Stimulated activated CD4-positive, alpha-beta T cell treated with anti-CD3 and anti-CD28 coated beads, Interleukin-2, amount 100 ng/mL, for 24 hours (primary cell): Measurements from ENCODE around the gene DENND1B.

Experiments
- DNase-seq, 2 donors: peaks; one replicate each; pipeline ENCODE4 v3.0.0-alpha.2; 2020

Gene DENND1B, protein sequence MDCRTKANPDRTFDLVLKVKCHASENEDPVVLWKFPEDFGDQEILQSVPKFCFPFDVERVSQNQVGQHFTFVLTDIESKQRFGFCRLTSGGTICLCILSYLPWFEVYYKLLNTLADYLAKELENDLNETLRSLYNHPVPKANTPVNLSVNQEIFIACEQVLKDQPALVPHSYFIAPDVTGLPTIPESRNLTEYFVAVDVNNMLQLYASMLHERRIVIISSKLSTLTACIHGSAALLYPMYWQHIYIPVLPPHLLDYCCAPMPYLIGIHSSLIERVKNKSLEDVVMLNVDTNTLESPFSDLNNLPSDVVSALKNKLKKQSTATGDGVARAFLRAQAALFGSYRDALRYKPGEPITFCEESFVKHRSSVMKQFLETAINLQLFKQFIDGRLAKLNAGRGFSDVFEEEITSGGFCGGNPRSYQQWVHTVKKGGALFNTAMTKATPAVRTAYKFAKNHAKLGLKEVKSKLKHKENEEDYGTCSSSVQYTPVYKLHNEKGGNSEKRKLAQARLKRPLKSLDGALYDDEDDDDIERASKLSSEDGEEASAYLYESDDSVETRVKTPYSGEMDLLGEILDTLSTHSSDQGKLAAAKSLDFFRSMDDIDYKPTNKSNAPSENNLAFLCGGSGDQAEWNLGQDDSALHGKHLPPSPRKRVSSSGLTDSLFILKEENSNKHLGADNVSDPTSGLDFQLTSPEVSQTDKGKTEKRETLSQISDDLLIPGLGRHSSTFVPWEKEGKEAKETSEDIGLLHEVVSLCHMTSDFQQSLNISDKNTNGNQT

DNA sequence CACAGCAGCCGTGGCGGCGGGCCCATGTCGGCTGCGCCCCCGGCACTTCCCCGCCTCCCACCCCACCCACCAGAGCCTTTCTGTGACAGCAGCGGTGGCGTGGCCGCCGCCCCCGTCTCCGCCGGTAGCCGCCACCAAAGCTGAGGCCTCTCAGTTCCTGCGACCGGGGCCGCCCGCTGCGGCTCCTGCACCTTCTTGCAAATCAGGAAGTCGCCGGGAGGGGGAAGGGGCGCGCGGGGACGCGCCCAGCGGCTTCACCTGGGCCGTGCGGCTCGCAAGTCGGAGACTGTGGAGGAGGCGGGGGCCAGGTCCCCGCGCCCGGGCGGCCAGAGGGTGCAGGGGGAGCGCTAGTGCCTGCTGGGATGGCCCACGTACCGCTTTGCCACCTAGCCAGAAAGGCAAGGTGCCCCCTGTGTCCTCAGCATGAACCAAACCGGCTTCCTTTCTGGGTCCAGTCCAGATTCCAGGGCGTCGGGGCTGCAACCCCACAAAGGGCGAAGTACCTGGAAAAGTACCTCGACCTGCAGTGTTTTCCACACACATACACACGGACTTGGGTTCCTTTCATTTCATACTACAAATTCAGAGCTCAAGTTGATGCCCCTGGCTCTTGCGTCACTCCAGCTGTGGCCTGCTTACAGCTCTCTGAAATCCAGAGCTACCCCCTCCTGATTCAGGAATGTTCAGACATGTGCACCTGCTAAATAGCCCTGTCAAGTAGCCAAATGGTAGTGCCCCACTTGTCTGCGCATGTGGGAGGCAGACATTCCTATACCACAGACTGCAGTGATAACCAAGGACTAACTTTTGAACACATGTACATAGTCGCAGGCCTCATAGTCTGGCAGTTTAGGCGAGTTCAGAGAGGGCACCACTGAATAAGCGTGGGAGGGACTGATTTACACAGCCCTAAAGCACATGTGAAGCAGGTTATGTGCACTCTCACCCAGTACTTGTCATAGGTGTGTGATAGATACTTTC lies at the start of gene DENND1B:
Gene DENND1B, minus strand, starts transcription at position 199 of the 981 bp plus-strand sequence. CDS start 325 bp downstream, outside the sequence.
- DNase-seq, result peak; percentile 77 to 83

DNA sequence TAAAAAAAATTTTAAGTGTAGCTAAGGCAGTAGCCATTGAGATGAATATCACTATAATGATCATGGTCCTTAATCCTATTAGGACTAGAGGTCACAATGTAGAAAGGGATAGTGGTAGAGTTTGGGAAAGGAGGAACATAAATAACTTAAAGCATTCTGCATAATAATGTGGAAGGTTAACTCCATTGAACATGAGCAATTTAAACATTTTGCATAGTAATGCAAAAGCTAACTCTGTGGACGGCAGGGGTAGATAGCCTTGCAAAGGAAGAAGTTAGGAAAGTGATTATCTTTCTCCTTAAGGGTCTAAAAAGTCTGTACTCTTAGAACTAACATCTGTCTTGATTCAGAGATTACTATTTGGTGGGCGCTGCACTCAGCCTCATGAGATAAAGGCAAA lies 39.0 kb upstream of the DENND1B start:
- no peak for DNase-seq

DNA sequence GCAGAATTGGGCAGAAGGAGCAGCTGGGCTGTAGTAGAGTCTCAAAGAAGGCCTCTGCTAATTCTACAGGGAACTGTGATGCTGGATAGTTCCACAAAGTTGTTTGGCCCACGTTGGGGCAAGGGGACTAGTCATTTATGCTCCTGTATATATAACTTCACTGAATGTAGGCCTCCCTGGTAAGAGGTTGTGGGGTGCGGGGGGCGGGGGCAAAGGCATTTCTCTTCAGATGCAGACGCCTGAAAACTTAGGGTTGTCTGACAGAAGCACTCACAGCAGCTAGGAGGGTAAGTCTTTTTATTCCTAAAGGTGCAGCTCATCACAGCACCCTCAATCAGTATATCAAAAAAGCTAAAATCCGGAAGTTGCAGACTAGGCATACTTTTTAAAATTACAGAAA lies 38.5 kb upstream of the DENND1B start:
- no peak for DNase-seq

DNA sequence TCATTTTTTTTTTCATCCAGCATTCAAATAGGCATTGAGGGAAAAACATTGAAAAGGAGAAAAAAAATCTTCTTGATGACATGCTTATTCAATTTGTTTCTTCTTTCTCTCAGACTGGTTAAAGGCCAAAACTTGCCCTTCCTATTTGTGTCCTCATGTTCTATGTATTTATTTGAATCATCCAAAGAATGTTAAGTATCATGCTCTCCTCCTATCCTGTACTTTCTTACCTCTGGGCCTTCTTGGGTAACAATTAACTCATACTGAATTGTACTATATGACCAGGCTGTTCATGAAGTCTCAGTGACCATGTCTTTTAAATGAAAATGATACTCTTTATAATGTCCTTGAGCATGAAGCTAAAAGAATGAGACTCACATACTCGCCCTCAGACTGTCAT lies 36.5 kb upstream of the DENND1B start:
- no peak for DNase-seq

DNA sequence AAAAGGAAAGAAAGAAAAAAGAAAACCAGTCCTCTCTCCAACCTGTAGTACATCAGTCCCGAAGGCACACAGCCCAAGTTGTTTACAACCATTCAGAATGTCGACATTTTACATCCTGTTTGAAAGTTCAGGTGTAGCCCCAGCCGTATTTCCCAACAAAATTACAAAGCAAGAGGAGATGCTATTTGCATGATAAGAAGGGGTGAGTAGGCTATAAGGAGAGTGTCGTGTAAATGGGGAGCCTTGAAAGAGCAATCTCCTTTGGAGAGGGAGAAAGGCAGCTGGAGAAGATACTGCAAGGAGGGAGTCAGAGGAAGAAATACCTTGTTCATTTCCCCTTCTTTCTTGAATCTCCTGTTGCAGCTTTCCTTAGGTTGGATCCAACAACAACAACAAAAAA lies 35.5 kb upstream of the DENND1B start:
- DNase-seq, result no peak

DNA sequence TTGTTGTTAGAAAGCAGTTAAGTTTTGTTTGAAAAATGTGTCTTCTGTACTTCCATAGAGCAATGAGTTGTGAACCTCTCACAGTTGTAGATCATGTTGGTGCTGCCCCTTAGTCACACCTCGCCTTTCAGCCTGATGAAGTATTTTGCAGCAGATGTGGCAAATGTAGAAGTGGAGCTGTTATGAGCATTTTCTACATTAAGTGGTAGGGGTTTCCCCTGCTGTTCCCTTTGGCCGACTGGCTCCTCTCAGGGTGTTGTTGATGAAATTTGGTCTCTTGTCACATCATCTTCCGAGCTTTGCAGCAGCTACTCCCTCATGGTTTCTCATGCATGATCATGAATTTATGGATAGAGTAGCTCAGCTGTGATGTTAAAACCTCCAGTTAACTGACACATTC lies 33.6 kb upstream of the DENND1B start:
- no peak for DNase-seq

DNA sequence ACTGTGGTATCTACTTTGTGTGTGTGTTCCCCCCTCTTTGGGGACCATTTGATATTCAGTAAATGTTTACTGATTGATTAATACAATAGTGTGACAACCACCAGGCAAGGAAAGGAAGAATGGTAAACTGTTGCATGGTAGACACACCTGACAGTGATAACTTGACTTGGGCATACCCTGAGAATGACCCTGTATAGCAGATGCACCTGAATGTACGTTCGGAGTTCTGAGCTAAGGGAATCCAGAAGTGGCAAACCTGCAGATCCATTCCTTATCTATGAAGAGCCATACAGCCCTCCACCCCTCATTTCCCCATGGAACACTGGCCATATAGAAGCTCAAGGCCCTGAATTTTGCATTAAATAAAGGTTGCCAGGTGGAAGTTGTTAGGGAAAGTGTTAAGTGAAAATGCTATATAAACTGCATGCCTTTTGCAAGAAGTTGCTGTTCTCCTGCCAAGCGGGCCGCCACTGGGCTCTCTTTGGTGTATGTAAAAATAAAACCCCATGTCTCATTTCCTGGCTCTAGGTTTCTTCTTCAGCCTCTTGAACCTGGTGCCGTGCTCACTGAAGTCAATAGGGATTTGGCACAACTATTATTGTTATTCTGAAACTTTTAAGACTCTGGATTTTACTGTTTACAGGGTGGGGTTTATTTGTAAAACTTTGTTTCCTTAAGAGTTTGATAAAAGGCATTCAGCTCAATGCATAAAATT lies 32.6 kb upstream of the DENND1B start:
- DNase-seq, result no peak

DNA sequence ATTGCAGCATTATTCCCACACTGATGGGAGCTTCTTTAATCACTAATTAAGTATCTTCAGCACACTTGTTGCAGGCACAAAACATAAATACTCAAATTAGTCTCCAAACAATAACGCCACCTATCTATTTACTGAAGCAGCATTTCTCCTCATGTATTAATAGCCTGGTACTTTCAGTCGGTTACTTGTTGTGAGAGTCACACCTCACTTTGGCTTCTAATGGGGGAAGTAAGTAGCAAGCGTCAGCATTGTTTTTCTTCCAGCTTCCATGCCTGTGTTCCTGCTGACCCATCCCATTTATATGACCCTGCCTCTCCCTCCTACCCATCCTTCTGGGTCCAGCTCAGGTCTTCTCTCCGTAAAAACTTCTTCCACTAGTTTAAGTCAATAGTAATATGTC lies 31.9 kb upstream of the DENND1B start:
- DNase-seq, result no peak

DNA sequence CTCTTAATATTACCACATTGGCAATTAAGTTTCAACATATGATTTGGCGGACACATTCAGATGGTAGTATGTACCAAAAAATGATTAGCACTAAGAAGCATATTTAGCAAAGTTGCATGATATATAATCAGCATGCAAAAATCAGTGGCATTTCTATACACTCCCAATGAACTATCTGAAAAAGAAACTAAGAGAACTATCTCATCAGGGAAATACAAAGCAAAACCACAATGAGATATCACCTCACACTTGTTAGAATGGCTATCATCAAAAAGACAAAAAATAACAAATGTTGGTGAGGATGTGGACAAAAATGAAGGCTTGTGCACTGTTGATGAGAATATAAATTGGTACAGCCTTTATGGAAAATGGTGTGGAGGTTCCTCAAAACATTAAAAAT lies 31.4 kb upstream of the DENND1B start:
- DNase-seq, result no peak

DNA sequence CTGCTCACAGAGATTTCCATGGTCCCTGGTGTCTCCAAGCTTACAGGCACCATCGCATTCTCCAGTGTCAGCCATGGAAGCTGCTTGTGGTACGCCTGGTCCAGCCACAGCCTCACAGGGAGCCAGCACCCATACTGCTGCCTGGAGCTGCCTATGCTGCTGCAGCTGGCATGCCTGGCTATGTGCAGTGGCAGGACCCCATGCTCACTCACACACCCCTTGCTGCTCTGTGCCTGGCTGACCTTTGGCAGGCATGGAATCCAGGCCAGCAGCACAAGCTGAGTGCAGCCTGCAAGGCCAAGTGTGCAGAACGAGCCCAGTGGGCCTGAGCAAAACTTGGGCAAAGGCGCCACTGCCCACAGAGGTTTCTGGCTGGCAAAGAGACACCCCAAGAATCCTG lies 26.4 kb upstream of the DENND1B start:
- DNase-seq, result no peak

DNA sequence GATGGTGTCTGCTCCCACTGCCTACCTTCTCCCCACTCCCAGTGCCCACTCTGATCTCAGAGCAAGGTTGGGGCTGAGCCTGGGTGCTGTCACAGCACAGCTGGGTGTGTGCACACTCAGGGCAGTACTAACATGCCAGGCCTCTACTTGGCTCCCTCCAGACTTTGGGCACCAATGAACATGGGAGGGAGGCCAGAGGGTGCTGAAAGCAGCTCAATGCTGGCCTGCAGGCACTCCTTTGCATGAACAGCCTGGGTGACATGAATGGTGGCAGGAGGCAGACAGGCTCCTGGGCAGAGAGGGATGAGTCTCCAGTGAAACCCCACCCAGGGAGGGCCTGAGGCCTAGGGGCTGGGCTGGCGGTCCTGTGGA lies 25.8 kb upstream of the DENND1B start:
- DNase-seq, result no peak

DNA sequence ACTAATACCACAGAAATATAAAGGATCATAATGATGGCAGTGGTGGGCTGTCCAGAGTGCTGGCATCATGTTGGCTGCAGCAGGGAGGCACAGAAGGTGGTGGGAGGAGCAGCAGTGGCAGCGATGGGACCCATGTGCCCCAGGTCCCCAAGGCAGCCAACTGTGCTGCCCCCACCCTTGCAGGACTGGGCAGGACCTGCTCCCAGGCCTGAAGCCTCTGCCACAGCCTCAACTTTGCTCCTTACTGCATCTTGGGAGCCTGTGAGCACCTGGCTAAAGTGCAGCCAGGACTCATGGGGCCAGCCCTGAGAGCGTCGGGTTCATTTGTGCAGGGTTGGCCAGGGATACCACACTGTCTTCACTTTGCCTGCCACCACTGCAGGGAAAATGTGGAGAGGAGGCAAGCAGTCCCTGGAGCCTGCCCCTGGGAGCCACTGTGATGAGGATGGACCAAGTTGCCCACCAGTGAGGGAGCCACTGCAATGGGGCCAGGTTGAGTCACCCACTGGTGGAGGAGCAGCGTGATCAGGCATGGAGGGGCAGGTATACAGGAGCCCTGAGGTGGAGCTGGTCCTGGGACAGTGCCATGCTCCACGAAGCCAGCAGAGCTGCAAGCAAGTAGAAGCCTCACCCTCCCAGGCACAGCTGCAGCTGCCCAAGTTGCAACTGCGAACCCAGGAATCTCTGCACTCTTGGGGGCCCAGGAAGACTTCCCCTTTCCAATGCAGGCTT lies 25.3 kb upstream of the DENND1B start:
- no peak for DNase-seq

DNA sequence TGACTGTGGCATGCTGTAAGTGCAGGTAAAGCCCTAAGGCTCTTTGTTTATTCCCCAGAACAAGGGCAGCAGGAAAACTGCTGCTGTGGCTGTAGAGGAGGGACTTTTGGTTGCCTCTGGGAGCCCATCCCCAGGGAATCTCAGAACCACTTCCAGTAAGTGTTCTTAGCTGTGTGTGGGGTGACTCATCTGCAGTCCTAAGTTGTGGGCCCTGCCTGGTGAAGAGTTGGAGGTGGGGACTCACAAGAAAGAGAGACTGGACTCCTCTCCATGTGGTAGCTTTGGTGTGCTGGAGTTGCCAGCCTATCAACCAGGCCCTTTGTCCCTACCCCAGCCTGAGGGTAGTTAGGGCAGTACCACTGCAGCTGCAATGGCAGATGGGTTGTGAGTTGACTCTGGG lies 24.0 kb upstream of the DENND1B start:
- DNase-seq, result no peak

DNA sequence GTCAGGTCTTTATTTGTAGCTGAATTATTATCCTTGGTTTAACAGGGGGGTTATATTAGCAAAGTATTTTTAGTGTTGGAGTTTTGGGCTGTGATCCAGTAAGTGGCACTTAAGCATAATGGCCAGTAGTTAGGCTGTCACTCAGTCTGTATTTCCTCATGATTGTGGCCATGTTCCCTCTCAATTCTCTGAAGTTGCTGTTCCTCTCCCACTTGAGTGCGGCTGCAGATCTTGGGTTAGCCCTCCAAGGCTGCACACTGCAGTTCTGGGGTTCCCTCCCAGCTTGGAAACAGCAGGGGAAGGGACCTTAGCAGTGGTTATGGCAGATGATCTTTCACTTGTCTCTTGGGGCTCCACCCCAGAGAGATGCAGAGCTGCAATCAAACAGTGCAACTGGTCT lies 23.2 kb upstream of the DENND1B start:
- DNase-seq, result no peak

DNA sequence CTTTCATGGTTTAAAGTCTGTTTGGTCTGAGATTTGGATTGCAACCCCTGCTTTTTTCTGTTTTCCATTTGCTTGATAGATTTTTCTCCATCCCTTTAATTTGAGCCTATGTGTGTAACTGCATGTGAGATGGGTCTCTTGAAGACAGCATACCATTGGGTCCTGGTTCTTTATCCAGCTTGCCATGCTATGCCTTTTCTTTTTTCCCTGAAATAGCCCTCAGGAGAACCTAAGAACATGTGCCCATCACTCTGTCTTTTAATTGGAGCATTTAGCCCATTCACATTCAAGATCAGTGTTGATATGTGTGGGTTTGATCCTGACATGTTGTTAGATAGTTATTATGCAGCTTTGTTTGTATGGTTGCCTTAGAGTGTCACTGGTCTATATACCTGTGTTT lies 21.7 kb upstream of the DENND1B start:
- DNase-seq, result no peak

DNA sequence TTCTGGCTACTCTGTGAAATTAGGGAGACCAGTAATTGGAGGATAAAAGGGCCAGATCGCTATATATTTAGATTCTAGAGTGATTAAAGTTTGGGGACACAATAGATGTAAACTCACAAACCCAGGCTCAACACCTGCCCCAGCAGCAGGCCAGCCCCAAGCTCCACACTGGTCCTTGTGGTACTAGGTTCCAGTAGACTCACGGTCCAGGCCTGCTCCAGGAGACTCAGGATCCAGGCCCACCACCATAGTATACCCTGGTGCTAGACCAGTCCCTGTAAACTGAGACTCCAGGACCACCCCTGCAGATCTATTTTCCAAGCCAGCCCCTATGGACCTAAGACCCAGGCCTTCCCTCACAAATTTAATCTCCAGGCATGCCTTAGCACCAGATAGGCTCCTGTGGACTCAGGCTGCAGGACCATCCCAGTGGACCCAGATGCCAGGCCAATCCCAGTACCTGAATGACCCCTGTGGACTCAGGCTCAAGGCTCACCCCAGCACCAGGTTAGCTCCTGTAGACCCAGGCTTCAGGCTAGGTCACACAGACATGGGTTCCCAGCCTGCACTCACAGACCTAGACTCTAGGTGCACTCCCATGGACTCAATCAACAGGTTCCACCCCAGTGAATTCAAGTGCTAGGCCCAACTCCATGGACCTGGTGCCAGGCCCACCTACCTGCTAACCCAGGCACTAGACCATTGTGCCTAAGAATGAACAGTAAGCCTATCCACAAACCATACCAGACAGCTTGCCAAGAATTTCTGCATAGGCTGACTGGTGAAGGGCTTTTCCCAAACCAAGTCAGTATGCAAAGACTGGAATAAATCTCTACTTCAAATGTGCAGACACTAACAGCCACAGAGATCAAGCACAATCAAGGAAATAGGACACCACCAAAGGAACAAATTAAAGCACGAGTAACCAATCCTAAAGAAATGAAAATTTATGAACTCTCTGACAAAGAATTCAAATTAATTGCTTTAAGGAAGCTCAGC lies 13.8 kb upstream of the DENND1B start:
- no peak for DNase-seq

DNA sequence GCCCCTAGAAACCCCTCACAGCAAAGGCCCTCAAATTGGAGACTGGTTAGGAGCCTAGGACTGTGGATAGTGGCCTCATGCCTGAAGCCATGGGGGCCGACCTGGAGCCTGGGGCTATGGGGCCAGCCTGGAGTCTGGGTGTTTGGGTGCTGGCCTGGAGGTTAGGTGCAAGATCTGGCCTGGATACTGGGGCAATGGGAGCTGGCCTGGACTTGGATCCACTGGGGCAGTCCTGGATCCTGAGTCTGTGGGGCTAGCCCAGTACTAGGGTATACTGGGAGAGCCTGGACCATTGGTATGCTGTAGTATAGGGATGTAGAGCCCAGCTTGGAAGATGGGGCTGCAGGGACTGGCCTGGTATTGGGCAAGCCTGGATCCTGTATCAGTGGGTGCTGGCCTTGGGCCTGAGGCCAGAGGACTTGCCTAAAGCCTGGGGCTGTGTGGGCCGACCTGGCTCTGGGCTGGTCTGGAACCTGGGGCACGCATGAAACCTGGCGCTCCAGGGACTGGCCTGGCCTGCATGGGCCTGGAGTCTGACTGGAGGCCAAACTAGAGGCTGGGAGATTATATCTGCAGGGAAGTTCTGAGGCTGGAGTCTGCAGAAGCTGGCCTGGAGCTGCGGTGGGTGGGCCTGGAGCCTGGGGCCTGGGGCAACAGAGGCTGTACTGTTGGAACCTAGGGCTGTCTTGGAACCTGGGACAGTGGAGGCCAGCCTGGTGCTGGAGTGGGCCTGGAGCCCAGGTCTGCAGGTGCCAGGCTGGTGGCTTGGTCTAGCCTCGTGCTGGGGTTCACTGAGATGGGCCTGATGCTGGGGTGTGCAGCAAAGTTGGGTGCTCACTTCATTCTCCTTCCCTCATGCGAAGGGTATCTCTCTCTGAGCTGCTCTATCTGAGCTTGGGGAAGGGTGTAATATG lies 12.6 kb upstream of the DENND1B start:
- no peak for DNase-seq

DNA sequence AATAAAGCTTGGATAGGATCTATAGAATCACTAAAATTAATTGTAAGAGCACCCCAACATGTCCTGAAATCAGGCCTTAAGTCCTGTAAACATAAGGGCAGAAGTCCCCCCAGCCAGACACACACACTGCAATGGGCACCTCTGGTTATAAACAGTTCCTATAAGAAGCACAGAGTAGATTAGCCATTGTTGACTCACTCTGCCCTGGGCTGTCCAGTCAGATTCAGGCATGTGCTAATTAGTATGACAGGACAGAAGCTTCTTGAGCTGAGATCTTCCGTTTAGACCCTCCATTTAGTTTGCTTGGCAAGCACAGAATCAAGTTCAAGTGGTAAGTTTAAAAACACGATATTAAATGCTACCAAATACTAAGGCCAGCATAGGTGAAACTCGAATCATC lies 11.8 kb upstream of the DENND1B start:
- DNase-seq, result no peak

DNA sequence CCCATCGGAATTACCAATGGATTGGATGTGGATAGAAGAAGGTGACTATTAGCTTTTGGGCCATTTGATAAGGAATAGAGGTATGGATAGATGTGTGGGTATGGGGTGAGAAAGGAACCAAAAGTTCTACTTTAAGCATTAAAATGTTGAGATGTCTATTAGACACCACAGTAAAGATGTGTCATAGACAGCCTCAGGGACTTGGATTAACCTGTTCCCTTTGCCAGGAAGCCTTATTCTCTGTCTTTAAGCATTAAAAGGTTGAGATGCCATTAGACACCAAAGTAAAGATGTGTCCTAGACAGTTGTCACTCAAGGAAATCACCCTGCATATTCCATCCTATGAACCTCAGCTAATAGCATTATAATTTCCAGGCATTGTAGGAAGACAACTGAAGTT lies 11.0 kb upstream of the DENND1B start:
- no peak for DNase-seq
